ENCODE data around the gene ULK2.

GRCh38 chr17:19886116-19886515 is 18.4 kb upstream of the ULK2 start:
- TF ChIP-seq CTCF (IDR thresholded peaks at IDR 0.05) (peak; percentile 14), EZH2 (IDR thresholded peaks at IDR 0.05; ENCODE audit: borderline replicate concordance, insufficient read depth, low read depth, low read length, poor library complexity, severe bottlenecking) (no peak)

All from B cell (primary cell).